ENCODE results near the gene COL25A1.

GRCh38 chr4:109164011-109164410 is 138.4 kb downstream of the COL25A1 start:
- no peak for TF ChIP-seq CTCF (IDR thresholded peaks at IDR 0.05; ENCODE audit: low read depth, low read length)
- no peak for TF ChIP-seq EZH2phosphoT487 (IDR thresholded peaks at IDR 0.05; ENCODE audit: low read depth)
